ENCODE results near the gene SLC6A3.

Gene SLC6A3

DNA sequence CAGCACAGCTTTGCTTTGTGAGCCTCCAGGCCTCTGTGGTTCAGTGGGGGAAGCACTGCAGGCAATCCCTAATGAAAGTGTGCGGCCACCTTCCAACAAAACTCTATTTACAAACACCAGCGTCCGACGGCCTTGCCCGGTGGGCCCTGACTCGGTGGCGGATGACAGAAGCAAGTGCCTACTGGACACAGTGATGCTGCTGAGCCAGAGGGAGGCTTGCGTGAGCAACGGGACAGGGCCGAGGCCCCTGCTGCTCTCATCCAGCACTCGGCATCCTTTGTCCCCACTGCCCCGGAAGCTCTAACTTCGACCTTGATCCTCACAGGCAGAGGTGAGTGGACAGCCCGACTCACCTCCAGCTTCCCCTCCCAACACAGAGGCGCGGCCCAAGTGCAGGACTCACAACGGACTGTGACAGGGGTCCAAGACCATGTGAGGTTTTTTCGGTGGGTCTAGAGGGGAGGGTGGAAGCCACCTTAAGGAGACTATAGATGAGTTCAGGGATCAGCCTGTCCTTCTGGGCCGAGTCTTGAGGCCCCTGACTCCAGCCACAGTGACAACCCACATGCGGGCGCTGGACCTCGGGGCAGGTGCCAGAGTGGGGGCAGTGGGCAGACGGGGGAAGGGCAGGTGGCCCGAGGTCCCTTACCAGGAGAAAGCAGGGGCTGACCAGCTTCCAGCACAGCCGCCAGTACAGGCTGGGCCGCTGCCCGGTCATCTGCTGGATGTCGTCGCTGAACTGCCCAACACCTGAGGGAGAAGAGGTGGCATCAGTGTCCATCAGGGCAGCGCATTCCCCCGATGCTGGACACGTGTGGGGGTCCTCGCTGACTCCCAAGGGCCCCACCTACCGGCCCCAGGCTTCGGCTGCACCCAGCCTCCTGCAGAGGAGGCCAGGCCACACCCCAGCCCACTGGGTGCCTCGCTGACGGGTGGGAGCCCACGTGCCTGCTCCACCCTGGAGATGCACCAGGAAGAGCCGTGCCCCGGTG, 39.4 kb downstream of the SLC6A3 start:
- no peak for DNase-seq (ENCODE audit: low spot score)

DNA sequence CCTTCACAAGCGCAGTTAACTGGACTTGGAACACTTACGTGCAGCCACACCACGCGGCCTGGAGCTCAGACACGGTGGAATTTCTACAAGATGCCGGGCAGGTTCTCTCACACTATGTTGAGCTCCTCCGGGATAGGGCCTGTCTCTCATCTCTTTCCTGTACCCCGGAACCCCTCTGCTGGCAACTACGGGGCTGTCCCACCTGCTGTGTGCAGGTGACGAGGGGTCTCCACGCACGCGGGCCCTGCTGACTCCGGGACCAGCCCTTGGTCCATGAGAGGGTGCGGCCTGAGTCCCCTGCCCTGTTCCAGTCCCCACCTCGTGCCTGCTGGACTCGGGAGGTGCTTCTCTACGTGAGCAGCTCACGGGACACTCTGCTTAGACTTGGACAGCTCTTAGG, 40.1 kb downstream of the SLC6A3 start:
- DNase-seq (ENCODE audit: low spot score) = no peak

DNA sequence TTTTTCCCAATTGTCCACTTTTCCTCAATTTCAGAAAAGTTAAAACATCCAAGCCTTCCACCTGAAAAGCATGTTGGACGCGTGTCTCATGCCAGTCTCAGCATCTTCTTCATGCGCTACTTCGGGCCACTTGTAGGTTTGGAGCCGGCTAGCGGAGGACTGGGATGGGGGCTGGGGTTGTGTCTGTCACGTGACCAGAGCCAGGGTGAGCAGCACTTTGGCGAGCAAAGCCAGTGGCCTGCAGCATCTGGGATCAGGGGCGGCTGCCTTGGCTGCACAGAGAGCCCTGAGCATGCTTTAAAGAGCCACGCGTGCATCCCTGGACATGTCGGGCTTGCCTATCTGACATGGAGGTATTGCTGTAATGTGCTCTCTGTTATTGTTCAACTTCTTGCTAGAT, 41.2 kb downstream of the SLC6A3 start:
- DNase-seq (ENCODE audit: low spot score) = no peak

DNA sequence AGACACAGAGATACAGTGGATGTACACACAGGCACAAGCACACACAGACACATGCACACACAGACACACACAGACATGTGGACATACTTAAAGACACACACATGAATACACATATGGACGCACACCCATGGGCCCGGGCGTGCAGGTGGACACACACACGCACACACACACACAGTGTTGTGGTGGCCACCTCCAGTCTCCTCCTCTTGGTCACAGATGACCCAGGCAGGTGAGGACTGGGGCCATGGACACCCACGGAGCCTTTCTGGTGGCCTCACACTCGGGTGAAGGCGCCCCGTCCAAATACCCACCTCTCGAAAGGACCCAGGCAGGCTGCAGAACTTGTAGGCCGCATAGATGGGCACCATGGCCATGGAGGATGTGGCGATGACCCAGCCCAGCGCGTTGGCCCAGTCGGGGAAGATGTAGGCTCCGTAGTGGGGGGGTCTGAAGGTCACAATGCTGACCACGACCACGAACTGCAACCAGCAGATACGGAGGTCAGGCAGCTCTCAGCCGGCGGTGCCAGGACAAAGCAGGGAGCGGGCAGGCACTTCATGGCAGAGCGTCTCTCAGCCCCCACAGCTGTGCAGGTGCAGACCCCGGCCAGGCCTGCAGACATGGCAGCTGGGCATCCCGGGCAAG, 42.5 kb downstream of the SLC6A3 start:
- no peak for DNase-seq (ENCODE audit: low spot score)

DNA sequence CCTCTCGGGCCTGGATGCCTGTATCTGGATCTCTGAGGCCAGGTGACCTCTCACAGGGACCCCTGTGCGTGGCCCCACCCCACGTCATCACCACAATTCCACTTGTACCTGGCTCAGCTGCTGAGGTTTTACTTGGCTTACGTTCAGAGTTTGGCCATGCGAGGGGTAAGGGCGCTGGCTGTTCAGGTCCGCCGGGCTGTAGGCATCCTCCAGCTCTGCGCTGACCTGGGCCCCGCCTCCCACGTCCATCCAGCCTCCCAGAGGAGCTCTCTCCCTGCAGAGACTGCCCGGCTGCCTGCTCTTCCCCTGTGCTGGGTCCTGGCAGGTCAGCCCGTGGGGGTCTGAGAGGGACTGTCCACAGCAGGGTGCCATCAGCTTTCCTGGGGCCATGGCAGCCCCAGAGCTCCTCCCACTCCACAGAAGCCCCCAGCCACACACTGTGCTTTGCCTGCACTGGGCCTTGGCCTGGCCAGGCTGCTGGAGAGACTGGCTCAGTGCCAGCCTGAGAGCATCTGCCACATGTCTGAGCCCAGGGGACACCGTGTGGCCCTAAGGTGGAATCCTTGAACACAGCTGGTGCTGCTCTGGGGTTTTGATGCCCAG, 43.6 kb downstream of the SLC6A3 start:
- DNase-seq (ENCODE audit: low spot score) = no peak

DNA sequence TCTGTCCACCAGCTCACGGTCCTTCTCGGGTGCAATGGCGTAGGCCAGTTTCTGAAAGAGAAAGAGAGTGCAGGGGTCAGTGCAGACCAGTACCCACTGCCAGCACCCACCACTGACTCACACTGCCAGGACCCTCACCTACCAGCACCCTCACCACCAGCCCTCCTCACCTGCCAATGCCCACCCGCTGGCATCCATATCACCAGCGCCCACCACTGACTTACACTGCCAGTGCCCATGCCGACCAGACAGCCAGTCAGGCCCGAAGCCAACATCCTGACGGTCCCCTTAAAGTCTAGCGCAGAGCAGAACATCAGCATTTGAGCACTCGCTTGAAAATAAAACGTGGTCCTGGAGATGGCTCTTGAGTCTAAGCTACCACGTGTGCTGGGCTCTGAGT, 44.3 kb downstream of the SLC6A3 start:
- DNase-seq (ENCODE audit: low spot score) = no peak

DNA sequence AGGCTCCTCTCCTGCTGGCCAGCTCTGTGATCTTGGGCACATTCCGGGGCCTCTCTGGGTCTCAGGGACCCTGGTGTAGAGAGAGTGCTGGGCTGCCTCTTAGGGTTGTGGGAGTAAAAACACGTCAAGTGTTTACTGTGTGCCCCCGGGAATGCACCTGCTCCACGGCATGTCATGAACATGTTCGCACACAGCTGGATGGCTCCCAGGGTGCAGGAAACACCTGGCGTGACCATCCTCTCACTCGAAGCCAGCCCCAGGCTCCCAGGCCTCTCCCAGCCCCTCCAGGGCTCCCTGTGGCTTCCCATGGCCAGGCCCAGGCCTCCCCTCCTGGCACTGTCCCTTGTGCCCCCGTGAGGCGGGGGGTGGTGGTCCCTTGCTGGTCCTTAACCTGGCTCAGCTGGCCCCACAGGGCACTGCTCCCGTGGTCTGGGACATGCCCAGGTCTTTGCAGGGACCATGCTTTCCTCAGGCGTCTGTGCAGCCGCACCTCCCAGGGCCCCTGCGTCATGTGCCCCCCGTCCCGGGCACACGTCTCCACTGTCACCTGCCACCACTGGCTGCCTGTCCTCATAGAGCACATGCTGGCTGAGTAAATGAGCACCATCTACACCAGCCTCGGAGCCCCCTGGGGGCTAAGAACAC, 44.9 kb downstream of the SLC6A3 start:
- no peak for DNase-seq (ENCODE audit: low spot score)

DNA sequence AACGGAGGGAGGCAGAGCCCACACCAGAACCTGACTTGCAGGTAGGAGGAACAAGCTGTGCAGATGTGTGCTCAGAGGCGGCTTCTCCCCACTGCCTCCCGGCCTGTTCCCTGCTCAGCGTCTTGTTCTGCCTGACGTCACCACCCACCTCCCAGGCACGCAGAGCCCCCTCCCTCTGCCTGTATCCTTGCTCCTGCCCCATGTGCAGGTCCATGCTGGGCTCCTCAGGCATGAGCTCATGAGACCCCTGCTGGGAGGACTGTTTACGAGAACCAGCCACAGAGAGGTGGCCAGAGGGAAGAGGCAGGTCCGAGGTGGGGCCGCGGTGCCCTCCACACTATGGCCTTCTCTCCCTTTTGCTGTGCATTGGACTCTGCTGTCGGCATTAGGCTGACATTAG, 45.5 kb downstream of the SLC6A3 start:
- no peak for DNase-seq (ENCODE audit: low spot score)

DNA sequence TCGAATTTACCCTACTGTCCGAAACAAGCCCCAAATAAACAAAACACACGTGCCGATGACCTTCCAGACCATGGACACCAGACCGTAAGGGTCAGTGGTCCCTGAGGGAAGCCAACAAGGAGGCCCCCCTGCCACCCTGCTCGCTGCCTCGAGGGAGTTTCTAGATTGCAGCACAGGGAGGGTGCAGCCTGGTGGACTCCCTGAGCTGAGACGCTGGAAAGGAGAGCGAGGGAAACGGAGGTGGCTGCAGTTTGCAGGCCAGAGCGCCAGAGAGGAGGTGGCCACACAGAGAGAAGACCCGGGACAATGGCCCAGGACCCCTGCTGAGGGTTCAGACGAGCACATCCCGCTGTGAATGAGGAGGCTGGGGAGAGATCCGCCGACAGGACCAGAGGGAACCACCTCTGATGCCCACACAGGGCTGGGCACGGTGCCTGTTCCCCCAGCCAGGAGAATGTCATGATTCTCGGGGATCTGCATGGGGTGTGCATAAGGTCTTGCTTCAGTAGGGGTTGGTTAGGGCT, 48.9 kb downstream of the SLC6A3 start:
- DNase-seq (ENCODE audit: low spot score) = no peak

DNA sequence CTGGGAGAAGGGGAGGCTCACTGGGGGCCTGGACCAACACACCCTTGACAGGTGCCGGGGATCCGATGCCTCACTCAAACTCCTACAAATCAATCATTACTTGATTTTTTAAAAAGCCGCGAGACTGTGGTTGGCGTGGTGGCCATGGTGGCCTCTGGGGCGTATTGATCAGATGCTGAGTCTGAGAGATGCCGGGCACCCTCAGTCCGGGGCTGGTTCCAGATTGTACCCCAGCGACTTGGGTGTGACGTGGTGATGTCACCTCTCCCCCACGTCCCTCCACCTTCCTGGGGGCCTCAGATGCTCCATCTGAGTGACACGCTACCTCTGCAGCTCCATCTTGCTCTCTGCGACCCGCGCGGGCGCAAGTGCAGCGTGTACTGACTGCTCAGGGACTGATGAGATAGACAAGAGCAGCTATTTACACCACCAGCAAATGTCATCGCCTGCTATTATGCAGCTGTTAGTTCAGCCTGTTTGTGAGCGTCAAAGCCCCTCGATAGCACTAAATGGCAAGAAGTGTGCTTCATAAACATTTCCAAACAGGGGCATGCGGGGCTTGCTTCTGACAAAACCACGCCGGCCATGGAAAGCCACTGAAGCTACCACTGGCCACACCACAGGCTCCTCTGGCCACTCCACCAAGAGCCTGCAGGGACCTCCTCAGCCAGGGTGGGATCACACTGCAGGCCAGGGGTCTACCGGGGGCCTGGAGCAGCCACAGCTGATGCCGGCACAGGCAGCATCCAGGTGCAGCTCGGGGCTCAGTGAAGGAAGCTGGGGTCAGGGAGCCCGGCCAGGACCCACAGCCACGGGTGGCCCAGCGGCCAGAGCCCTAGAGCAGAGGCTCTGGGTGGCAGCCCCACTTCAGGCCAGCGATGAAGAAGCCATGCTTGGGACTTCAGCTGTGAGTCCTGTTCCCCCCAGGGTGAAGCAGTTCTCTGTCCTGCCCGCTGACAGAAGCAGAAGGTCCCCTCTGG, 50.1 kb downstream of the SLC6A3 start:
- no peak for DNase-seq (ENCODE audit: low spot score)

DNA sequence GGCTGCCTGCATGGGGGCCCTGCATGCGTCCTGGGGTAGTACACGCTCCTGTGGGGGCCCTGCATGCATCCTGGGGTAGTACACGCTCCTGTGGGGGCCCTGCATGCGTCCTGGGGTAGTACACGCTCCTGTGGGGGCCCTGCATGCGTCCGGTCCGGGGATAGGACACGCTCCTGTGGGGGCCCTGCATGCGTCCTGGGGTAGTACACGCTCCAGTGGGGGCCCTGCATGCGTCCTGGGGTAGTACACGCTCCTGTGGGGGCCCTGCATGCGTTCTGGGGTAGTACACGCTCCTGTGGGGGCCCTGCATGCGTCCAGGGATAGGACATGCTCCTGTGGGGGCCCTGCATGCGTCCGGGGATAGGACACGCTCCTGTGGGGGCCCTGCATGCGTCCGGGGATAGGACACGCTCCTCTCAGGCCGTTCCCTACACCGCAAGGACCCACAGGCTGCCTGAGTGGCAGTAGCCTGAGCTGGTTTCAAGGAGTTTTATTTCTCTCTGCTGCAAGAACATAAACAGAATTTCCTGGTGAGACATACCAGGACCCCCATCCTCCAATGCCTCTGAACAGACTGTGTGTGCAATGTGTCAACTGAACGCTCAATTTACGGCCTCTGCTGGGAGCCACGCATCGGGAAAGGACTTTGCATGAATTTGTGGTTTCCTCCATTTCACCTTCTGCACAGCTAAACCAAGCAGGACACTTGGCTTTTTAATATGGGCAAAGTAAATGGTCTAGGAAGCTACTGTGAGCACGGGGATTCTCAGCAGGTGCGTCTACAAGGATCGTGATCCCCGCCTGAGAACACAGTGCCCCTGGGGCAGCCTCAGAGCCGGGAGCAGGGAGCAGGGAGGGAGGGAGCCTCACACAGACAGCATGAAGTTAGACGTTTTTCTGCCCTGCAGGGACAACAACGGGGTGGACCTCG, 51.4 kb downstream of the SLC6A3 start:
- DNase-seq (ENCODE audit: low spot score) = no peak

DNA sequence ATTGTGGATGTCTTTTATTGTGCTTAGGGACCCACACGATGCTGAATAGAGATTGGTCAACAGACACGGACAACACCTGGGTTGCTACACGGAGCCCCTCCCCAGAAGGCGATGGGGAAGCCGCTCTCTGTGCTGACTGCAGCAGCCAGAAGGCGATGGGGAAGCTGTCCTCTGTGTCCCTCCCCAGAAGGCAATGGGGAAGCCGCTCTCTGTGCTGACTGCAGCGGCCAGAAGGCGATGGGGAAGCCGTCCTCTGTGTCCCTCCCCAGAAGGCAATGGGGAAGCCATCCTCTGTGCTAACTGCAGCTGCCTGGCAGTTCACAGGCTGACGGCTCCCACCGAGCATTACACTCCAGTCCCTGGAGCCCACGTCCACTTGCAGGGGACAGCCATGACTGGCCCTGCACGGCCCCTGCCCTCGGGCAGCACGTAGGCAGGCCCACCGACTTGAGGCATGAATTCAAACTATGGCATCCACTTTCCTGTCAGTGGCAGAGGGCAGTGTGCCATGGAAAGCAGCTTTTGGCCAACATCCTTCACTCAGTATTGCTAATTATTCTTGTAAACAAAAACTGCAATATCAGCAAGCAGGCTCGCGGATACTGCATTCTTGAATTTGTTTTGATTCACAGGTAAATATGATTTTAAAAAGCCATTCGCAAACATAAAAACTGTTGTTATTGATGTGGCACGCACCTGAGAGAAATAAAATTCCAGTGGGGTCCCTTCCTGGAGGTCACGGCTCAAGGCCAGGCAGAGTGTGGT, 52.3 kb downstream of the SLC6A3 start:
- DNase-seq (ENCODE audit: low spot score) = no peak

DNA sequence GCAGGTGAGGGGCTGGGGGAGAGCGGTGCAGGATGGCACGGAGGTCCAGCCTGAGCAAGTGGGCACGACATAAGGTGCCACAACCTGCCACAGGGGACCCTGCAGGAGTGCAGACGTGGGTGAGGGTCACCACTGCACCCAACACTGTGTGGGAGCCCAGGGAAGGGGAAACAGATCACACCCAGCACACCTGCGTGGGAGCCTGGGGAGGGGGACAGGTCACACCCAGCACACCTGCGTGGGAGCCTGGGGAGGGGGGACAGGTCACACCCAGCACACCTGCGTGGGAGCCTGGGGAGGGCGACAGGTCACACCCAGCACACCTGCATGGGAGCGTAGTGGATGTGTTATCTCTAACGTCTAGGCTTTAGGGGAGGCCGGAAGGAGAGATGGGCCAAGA, 53.0 kb downstream of the SLC6A3 start:
- DNase-seq (ENCODE audit: low spot score) = no peak

DNA sequence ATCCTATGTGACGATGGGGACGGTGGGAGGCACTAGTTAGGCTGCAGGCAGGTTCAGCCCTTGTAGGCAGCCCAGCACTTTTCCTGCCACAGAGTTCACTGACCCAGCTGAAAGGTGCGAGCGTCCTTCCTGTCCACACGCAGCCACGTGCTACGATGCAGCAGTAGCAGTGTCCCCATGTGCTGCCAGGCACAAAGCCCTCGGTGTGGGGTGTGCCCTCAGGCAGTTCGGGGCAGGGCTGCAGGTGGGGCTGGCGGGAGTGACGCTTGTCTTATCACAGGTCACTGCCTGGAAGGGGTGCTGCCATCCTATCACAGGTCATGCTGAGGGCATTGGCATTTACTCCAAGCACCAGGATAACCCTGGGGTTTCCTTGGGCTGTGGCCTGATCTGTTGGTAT, 53.5 kb downstream of the SLC6A3 start:
- DNase-seq (ENCODE audit: low spot score) = no peak

DNA sequence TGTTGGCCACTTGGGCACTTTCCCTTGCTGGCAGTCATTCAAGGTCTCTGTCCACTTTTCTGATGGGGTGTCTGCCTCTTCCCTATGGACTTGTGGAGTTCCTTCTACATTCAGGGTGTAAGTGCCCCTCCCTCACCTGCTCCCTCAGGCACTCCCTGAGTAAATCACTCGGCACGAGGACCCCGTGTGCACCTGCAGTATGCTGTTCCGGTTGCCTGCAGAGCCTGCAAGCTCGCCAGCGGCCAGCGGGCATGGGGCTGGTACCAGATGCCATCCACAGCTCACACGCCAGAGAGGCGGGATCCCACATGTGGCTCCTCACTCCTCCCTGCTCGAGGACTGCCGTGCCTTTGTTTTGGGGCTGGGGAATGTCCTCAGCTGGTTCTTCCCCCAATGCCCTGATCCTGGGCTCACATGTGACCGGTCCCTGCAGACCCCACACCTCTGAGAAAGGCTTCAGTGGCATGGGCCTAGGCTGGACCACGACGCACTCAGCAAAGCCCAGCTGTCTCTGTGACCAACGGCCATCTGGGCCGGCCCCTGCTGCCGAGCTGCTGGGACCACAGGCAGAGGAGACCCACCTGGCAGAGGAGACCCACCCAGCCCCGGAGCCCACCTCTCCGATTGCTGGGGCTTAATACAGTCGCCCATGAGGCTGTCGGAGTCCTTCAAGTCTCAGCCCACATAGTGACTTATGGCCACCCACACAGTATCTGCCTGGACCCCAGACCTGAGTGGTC, 54.2 kb downstream of the SLC6A3 start:
- no peak for DNase-seq (ENCODE audit: low spot score)

DNA sequence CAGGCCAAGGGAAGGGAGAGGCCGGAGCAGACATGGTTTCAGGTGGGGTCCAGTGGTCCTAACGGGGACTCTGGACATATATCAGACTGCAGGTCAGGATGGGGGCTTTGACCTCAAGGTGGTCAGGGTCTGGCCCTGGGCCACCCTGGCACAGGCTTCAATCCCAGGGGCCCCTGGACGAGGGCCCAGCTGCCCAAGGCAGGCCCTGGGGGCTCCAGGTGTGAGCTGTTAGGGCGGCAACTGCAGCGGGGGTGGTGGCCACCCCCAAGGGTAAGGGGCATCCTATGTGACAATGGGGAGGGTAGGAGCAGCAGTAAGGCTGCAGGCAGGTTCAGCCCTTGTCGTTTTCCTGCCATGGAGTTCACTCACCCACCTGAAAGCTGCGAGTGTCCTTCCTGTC, 54.9 kb downstream of the SLC6A3 start:
- no peak for DNase-seq (ENCODE audit: low spot score)

DNA sequence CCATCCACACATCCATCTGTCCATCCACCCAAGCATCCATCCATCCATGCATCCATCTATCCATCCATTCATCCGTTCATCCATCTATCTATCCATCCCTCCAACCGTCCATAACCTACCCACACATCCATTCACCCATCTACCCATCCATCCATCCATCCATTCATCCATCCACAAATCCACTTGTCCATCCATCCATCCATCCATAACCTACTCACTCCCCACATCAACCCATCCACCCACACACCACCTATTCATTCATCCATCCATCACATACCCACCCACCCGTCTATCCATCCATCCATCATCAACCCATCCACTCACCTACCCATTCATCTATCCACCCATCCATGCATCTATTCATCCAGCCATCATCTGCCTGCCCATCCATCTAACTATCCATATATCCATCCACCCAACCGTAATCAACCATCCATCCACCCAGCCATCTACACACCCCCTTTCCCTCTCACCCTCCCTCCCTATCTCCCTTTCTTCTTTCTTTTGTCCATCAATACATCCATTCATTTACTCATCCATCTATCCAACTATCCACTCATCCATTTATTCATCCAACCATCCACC, 56.8 kb downstream of the SLC6A3 start:
- no peak for DNase-seq (ENCODE audit: low spot score)

DNA sequence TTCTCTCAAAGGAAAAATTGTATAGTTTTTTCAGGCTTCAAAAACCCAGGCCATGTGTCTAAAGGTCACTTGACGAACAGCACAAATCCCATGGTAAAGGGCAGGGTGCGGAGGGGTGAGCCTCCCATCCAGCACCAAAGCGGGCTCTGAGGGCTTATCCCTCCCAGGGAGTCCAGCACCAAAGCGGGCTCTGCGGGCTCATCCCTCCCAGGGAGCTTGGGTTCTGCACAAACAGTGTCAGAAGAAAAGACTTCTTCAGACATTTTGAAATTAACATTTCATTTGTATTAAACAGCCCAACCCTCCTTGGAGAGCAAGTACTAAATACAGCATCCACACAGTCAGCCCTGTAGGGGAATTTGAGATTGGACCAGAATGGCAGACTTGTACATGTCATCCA, 57.4 kb downstream of the SLC6A3 start:
- DNase-seq (ENCODE audit: low spot score) = no peak
